ENCODE data around the gene ZSWIM1. TPM values are rescaled to one million over a fixed set of nuclear protein-coding genes. Genes with fewer than 3 reads are reported as not detected.

ZSWIM1 gene
- total and polyA plus RNA-seq, 2 of the 13 experiments (the other 11 are each of a cell fraction or from before 2014, with no cell fraction given): 9.5 to 11.7 TPM

GRCh38 chr20:45933266-45934045 is 52.4 kb downstream of the ZSWIM1 start (continued):
- 0 out of 2 replicates have a peak, but pooled peaks have one; percentile 94 for TF ChIP-seq ZNF318 (CRISPR knock-in tag; IDR thresholded peaks at IDR 0.05)
- TF ChIP-seq CBX2 (IDR thresholded peaks at IDR 0.05; ENCODE audit: low read depth, low read length): no peak
- TF ChIP-seq CBX2 (CRISPR knock-in tag; IDR thresholded peaks at IDR 0.05; ENCODE audit: low read depth): no peak
- TF ChIP-seq ZNF121 (CRISPR knock-in tag; IDR thresholded peaks at IDR 0.05): no peak
- no peak for TF ChIP-seq ZBTB42 (CRISPR knock-in tag; IDR thresholded peaks at IDR 0.05)
- no peak for TF ChIP-seq ZNF761 (CRISPR knock-in tag; conservative IDR thresholded peaks at IDR 0.05)
- no peak; the same call in 1 of the 2 replicates for TF ChIP-seq SOX13 (IDR thresholded peaks at IDR 0.05)
- peak in 1 of 2 experiments; percentile 68; a peak in 1 of 4 replicates for TF ChIP-seq SOX13 (CRISPR knock-in tag; conservative IDR thresholded peaks at IDR 0.05 in 1 of 2, IDR thresholded peaks at IDR 0.05 in 1 of 2)
- peak; percentile 88 for TF ChIP-seq KLF12 (CRISPR knock-in tag; IDR thresholded peaks at IDR 0.05; ENCODE audit: borderline replicate concordance)
- peak; percentile 76 for TF ChIP-seq PHF5A (CRISPR knock-in tag; IDR thresholded peaks at IDR 0.05; ENCODE audit: low read depth, unreplicated experiment)
- TF ChIP-seq RCOR2 (CRISPR knock-in tag; IDR thresholded peaks at IDR 0.05): peak; percentile 62
- no peak; the same call in 1 of the 2 replicates for TF ChIP-seq SRY (CRISPR knock-in tag; IDR thresholded peaks at IDR 0.05)
- TF ChIP-seq MLX (CRISPR knock-in tag; IDR thresholded peaks at IDR 0.05): no peak
- TF ChIP-seq MEF2D (CRISPR knock-in tag; IDR thresholded peaks at IDR 0.05): peak; percentile 70
- TF ChIP-seq TBX2 (CRISPR knock-in tag; IDR thresholded peaks at IDR 0.05; ENCODE audit: borderline replicate concordance): peak; percentile 37; the same call in 1 of the 2 replicates
- TF ChIP-seq RBAK (CRISPR knock-in tag; IDR thresholded peaks at IDR 0.05): no peak
- 0 out of 2 replicates have a peak, but pooled peaks have one; percentile 38 for TF ChIP-seq THAP11 (CRISPR knock-in tag; IDR thresholded peaks at IDR 0.05)
- TF ChIP-seq ZXDC (CRISPR knock-in tag; IDR thresholded peaks at IDR 0.05): peak; percentile 72; the same call in 1 of the 2 replicates
- no peak for TF ChIP-seq MTA3 (CRISPR knock-in tag; IDR thresholded peaks at IDR 0.05)
